ENCODE data around the gene VPREB3.

GRCh38 chr22:23767303-23767672, 13.1 kb upstream of the VPREB3 start:
- no peak for TF ChIP-seq RAD21 (IDR thresholded peaks at IDR 0.05; ENCODE audit: low read depth)
- TF ChIP-seq ZBTB7A (IDR thresholded peaks at IDR 0.05; ENCODE audit: low read depth): no peak
- TF ChIP-seq TAF1 (IDR thresholded peaks at IDR 0.05; ENCODE audit: low read depth): no peak
- no peak for TF ChIP-seq CEBPB (IDR thresholded peaks at IDR 0.05)
- TF ChIP-seq, protein P1, sequence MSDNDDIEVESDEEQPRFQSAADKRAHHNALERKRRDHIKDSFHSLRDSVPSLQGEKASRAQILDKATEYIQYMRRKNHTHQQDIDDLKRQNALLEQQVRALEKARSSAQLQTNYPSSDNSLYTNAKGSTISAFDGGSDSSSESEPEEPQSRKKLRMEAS (IDR thresholded peaks at IDR 0.05): no peak
- TF ChIP-seq EP300 (IDR thresholded peaks at IDR 0.05; ENCODE audit: borderline replicate concordance): no peak
- TF ChIP-seq, protein P2, sequence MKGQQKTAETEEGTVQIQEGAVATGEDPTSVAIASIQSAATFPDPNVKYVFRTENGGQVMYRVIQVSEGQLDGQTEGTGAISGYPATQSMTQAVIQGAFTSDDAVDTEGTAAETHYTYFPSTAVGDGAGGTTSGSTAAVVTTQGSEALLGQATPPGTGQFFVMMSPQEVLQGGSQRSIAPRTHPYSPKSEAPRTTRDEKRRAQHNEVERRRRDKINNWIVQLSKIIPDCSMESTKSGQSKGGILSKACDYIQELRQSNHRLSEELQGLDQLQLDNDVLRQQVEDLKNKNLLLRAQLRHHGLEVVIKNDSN (IDR thresholded peaks at IDR 0.05): no peak
- no peak for TF ChIP-seq FOXM1 (IDR thresholded peaks at IDR 0.05; ENCODE audit: borderline replicate concordance, low read depth)
- TF ChIP-seq EGR1 (IDR thresholded peaks at IDR 0.05): no peak
- no peak for TF ChIP-seq REST (IDR thresholded peaks at IDR 0.05; ENCODE audit: low read depth)
